Right kidney (tissue), 1 donor: ENCODE data around the gene SBF2.
"Not testable (repeated sequence)": the region's sequence is repeated elsewhere in the genome, so short reads cannot be mapped to it uniquely, and the experiment has no call there.

Experiments
- DNase-seq: peaks from one replicate; pipeline ENCODE4 v3.0.0-alpha.2; 2016

Gene SBF2

DNA sequence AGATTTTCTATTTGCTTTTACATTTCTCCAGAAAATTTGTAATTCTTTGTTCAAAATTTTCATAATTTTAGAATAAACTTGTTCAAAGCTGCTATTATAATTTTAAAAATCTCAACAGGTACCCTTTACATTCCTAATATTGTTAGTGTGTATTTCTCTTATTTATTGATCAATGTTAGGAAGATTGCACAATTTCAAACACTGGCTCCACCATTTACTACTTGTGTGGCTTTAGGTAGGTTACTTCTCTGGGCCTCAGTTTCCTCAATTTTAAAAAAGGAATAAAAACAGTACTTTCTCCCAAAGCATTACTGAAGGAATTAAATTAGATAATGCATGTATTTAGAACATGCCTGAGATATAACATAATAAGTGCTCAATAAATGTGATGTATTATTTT is 180.2 kb downstream of the SBF2 start:
- no peak for DNase-seq

GRCh38 chr11:10109806-10110205 is 184.2 kb downstream of the SBF2 start:
- no peak for DNase-seq

GRCh38 chr11:10108915-10109680 is 184.9 kb downstream of the SBF2 start:
- DNase-seq: peak; percentile 10

DNA sequence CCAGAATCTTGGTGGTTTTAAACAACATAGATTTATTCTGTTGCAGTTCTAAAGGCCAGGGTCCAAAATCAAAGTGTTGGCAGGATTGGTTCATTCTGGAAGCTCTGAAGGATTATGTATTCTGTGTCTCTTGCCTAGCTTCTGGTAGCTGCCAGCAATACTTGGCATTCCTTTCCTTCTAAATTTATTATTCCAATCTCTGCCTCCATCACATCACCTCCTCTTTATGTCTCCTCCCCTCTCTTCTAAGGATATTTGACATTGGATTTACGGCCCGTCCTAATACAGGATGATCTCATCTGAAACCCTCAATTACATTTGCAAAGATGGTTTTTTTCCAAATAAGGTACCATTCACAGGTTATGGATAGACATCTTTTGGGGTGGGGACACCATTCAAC is 186.5 kb downstream of the SBF2 start:
- no peak for DNase-seq

DNA sequence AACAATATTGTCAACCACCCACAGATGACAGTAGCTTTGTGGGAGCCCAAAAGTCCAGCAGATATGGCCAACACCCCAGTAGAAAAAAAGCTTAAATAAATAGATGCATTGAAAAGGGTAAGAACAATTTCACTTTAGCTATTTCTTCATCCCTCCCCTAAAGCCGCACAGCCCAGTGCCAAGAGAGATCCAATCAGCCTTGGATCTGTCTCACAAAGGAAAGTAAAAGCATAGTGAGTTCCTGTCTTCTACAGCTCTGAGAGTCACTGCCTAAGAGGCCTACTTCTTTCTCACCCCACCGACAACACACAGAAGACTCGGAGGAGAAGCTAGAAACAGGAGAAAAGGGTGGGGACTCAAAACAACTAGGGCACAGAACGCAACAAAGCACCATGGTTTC is 196.4 kb downstream of the SBF2 start:
- DNase-seq: no peak

GRCh38 chr11:10096987-10097386 is 197.0 kb downstream of the SBF2 start:
- no peak for DNase-seq

GRCh38 chr11:10095412-10096208 is 198.4 kb downstream of the SBF2 start:
- DNase-seq: no peak

- no peak for DNase-seq
These were observed 201.6 kb downstream of the SBF2 start for GRCh38 chr11:10092426-10092825.

- DNase-seq: no peak
These were observed 202.5 kb downstream of the SBF2 start for GRCh38 chr11:10091314-10092045.

- DNase-seq: not testable (repeated sequence)
These were observed 206.1 kb downstream of the SBF2 start for GRCh38 chr11:10087923-10088225.

DNA sequence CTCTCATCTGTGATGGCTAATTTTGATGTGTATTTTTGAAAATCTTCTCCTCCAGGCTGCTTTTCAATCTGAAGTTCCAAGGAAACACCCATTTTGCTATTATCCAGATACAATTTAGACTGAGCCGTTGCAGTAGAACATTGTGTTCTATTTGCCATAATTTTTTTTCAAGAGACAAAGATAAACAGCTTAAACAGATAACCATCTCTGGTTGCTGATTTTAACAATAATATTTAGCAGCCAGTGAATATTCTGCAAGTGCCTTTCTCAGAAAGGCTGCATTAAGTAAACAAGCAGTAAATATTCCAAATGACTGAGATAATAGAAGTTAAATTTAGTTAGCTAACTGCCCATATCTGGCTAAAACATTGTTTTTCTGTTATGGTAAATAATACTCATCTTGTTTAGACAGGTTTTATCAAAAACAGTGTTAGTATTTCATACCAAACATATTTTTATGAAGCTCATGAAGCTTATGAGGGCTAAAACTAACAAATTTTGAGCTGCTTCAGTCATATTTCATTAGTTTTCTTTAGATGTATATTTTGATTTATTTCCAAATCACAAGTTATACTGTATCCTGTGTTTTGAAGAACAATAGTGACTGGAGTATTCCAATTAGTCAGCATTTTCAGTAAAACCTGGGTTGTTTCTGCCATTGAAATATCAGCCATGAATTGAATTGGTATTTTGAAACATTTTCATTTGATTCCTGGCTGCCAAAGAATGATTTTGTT is 206.7 kb downstream of the SBF2 start:
- DNase-seq: no peak

GRCh38 chr11:10080138-10080537 is 213.9 kb downstream of the SBF2 start:
- no peak for DNase-seq

GRCh38 chr11:10076458-10077141 is 217.4 kb downstream of the SBF2 start:
- no peak for DNase-seq

DNA sequence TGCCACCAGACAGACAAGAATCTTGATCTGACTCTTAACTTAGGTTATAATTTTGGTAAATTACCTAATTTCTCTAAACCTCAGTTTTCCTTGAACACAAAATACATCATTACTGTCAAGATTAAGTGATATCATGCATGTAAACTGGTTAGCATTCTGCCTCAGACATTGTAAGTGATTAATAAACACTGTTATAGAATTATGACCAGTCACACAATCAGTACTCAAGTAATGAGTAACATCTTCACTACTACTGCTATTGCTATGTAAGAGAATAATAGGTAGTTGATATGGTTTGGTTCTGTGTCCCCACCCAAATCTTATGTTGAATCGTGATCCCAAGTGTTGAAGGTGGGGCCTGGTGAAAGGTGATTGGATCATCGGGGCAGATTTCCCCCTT is 218.9 kb downstream of the SBF2 start:
- DNase-seq: no peak

DNA sequence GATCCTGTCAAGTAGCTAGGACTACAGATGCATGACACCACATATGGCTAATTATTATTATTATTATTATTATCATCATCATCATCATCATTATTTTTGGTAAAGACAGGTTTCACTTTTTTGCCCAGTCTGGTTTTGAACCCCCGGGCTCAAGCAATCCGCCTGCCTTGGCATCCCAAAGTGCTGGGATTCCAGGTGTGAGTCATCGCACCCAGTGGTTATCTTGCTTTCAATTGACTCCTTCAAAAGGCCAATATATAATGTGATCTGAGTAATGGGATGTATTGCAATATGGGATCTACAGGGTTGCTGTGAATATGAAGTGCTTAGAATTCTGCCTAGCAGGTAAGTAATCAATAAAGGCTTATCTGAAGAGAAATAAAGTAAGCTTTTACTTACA is 221.2 kb downstream of the SBF2 start:
- no peak for DNase-seq

DNA sequence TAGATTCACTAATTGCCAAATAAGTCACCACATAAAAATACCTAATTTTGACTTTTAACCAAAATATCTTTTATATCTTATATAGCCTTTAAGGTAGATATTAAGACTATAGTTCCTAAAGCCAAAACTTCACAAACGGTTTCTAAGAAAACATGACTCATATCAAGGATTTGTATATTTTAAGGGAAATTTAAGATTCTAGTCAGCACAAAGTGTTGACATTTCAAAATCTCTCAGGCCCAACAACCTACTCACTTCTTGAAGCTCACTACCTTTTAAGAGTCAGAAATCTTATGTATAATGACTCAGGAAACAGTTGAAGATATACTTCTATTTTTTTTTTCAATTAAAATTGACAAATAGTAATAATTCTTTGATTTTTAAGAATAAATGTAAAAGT is 221.9 kb downstream of the SBF2 start:
- DNase-seq: no peak

- DNase-seq: no peak
These were observed 226.3 kb downstream of the SBF2 start for GRCh38 chr11:10067629-10068300.

DNA sequence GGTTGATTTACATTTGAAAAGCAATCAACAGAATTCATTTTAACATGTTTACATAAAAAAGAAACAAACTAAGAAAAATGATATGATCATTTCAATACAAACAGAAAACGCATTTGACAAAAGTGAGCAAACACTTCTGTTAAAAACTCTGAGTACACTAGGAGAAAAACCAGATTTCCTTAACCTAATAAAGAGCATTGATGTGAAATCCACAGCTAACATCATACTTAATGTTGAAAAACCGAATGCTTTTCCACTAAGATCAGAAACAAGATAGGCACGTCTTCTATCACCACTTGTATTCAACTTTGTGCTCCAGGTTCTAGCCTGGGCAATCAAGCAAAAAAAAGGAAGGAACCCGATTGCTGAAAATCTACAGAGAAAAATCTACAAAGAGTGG is 227.6 kb downstream of the SBF2 start:
- no peak for DNase-seq

GRCh38 chr11:10064828-10065227 is 229.2 kb downstream of the SBF2 start:
- no peak for DNase-seq

GRCh38 chr11:10058356-10058755 is 235.7 kb downstream of the SBF2 start:
- DNase-seq: no peak

GRCh38 chr11:10051868-10052586 is 242.0 kb downstream of the SBF2 start:
- no peak for DNase-seq
